GM12872 (cell line): ENCODE results near the gene H2BK1.

ENCODE experiments used
- CTCF ChIP-seq: IDR thresholded peaks from 3 replicates; pipeline ENCODE4 v1.5.1; 2011; ENCODE audit warnings: low read depth, mild to moderate bottlenecking, low read length, moderate library complexity; ENCODE audit not compliant: insufficient read depth

Gene H2BK1

GRCh38 chr7:151252561-151252835 lies 42.2 kb upstream of the H2BK1 start:
- no peak for TF ChIP-seq CTCF

- TF ChIP-seq CTCF, result no peak
Observed at GRCh38 chr7:151251689-151252560, 41.6 kb upstream of the H2BK1 start.

GRCh38 chr7:151251328-151251688 lies 41.0 kb upstream of the H2BK1 start:
- TF ChIP-seq CTCF, result no peak

- no peak for TF ChIP-seq CTCF
Observed at GRCh38 chr7:151250181-151251132, 40.2 kb upstream of the H2BK1 start.

- no peak for TF ChIP-seq CTCF
Observed at GRCh38 chr7:151249732-151250072, 39.4 kb upstream of the H2BK1 start.

- no peak for TF ChIP-seq CTCF
Observed at GRCh38 chr7:151249034-151249731, 38.9 kb upstream of the H2BK1 start.
